Sigmoid colon (tissue), 7 donors: ENCODE results near the gene CUX1. TPM values are rescaled to one million over a fixed set of nuclear protein-coding genes. Genes with fewer than 3 reads are reported as not detected.

ENCODE experiments used
- DNase-seq: peaks from one replicate; pipeline ENCODE4 v3.0.0-alpha.2; 2019
- H3K27ac ChIP-seq, 4 donors: fragments of 200-600 bp; sonication (generic); one replicate each; pipeline ENCODE4 v1.5.1; 2016 to 2019; ENCODE audit warnings: mild to moderate bottlenecking in 1 of 4
- H3K27me3 ChIP-seq, 3 donors: fragments of 200-600 bp; sonication (generic); one replicate each; pipeline ENCODE4 v1.5.1; 2019; ENCODE audit warnings: mild to moderate bottlenecking in 1 of 3
- H3K36me3 ChIP-seq, 4 donors: fragments of 200-600 bp; sonication (generic); one replicate each; pipeline ENCODE4 v1.5.1; 2016 to 2019
- H3K4me1 ChIP-seq, 4 donors: fragments of 200-600 bp; sonication (generic); one replicate each; pipeline ENCODE4 v1.5.1; 2017 to 2019
- H3K4me3 ChIP-seq, 4 donors: fragments of 200-600 bp; sonication (generic); one replicate each; pipeline ENCODE4 v1.5.1; 2017 to 2019; ENCODE audit warnings: mild to moderate bottlenecking in 2 of 4, moderate library complexity in 1 of 4
- H3K9me3 ChIP-seq, 4 donors: fragments of 200-600 bp in 3 of 4; sonication (generic) in 3 of 4; one replicate each; pipeline versions ENCODE4 v1.5.1 to v1.6.1; 2013 to 2019
- EP300 ChIP-seq, 4 donors: sonication (generic); formaldehyde crosslinking; IDR thresholded peaks; one replicate each; pipeline ENCODE4 v1.6.1; 2017; ENCODE audit warnings: antibody characterized with exemption in 4 of 4
- POLR2A ChIP-seq, 2 donors: fragments of 450-650 bp; IDR thresholded peaks; one replicate each; pipeline ENCODE4 v1.6.1; 2016; ENCODE audit warnings: antibody characterized with exemption in 2 of 2, mild to moderate bottlenecking in 2 of 2, moderate library complexity in 2 of 2
- POLR2AphosphoS5 ChIP-seq, 4 donors: sonication (generic); formaldehyde crosslinking; IDR thresholded peaks; one replicate each; pipeline ENCODE4 v1.6.1; 2017; ENCODE audit warnings: antibody characterized with exemption in 4 of 4
- WGBS, 2 donors: extraction: QIAGEN DNeasy Blood & Tissue Kit; methylation state at CpG; one replicate each; pipeline ENCODE4 v1.1.7; 2013; 5-methylcytosine and 5-hydroxymethylcytosine counted together
- intact Hi-C: fragments of 100-400 bp; cut with DNase I; formaldehyde crosslinking; loops from one replicate; pipeline ENCODE4 v1.15.1; 2023
- polyA plus RNA-seq, 3 donors: library from polyadenylated mRNA; stranded (reverse); fragments of 200-250 nt; gene quantifications; one replicate each; pipeline ENCODE4 v1.2.3, GENCODE V29; 2013
- total RNA-seq, 4 donors: library from RNA; depleted of rRNA; stranded (reverse); fragments of >200 nt; gene quantifications; one replicate each; pipeline ENCODE4 v1.1.0, GENCODE V29; 2016
- TF ChIP-seq, protein P1 (sequence below), 4 experiments: fragments of 450-650 bp in 3 of 4; fragments of 200-600 bp in 1 of 4; IDR thresholded peaks; one replicate each; pipeline ENCODE4 v1.5.1; 2016 to 2019; ENCODE audit warnings: antibody characterized with exemption in 4 of 4, mild to moderate bottlenecking in 3 of 4, moderate library complexity in 2 of 4
- donor health status: healthy with polysubstance abuse.
- donor health status: Bipolar disorder and iron deficiency.
- donor health status: healthy.

Gene CUX1
- total and polyA plus RNA-seq, 7 donors = 46.7 to 127 (median 49.9) TPM

DNA sequence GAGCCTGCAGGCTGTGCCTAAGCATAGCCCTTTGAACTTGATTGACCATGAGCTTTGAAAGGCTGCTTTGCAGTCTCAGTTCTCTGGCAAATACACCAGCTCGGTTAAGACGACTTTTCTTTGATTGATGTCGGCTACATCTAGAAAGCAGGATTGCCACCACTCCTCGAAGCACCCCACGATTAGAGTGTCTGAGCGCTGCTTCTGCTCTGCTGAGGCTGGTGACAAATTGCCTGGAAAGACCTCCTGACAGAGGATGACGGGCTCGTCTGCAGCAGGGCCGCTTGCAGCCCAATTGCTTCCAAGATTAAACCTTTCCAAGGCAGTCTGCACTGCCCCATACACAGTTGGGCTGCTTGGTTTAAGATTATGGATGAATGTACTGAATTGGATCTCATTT, 182.0 kb downstream of the CUX1 start:
- Histone ChIP-seq H3K4me1 (peaks cover 0 to 27% (median 9%) of the 10 kb centered on the region in 4 donors), H3K9me3 (no peaks in the 10 kb centered on the region), H3K27ac (no peak overlapping the region), H3K27me3 (no peaks in the 10 kb centered on the region), H3K36me3 (no peaks in the 10 kb centered on the region), H3K4me3 (no peak overlapping the region)
- no peak for DNase-seq
- WGBS, 2 donors = 84 to 94% methylated on average over 9 of the region's 9 CpGs
- intact Hi-C loops = no loop called here
- TF ChIP-seq POLR2A (IDR thresholded peaks at IDR 0.05) (no peak), POLR2AphosphoS5 (IDR thresholded peaks at IDR 0.05) (no peak), EP300 (IDR thresholded peaks at IDR 0.05) (no peak)
- TF ChIP-seq, protein P1, sequence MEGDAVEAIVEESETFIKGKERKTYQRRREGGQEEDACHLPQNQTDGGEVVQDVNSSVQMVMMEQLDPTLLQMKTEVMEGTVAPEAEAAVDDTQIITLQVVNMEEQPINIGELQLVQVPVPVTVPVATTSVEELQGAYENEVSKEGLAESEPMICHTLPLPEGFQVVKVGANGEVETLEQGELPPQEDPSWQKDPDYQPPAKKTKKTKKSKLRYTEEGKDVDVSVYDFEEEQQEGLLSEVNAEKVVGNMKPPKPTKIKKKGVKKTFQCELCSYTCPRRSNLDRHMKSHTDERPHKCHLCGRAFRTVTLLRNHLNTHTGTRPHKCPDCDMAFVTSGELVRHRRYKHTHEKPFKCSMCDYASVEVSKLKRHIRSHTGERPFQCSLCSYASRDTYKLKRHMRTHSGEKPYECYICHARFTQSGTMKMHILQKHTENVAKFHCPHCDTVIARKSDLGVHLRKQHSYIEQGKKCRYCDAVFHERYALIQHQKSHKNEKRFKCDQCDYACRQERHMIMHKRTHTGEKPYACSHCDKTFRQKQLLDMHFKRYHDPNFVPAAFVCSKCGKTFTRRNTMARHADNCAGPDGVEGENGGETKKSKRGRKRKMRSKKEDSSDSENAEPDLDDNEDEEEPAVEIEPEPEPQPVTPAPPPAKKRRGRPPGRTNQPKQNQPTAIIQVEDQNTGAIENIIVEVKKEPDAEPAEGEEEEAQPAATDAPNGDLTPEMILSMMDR (IDR thresholded peaks at IDR 0.05) = no peak

DNA sequence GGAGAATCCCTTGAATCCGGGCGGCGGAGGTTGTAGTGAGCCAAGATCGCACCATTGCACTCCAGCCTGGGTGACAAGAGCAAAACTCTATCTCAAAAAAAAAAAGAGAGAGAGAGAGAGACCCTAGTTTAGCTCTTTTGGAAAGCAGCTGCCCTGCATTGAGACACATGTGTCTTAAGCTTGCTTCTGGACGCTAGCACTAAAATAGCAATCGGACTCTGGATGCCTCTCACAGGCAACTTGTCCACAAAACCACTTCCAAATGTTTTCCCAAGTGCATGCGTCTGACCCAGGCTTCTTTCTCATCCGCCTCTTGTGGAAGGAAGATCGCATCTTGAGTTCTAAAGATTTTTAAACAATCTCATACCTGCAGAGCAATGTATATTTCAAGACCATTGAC, 182.7 kb downstream of the CUX1 start:
- Histone ChIP-seq H3K36me3 (no peaks in the 10 kb centered on the region), H3K4me1 (peaks cover 0 to 32% (median 12%) of the 10 kb centered on the region in 4 donors), H3K9me3 (no peaks in the 10 kb centered on the region), H3K27ac (no peak overlapping the region), H3K4me3 (no peak overlapping the region), H3K27me3 (no peaks in the 10 kb centered on the region)
- DNase-seq = no peak
- WGBS, 2 donors = 88 to 89% methylated on average over 9 of the region's 9 CpGs
- intact Hi-C loops = no loop called here
- TF ChIP-seq POLR2A (IDR thresholded peaks at IDR 0.05) = no peak
- no peak for TF ChIP-seq POLR2AphosphoS5 (IDR thresholded peaks at IDR 0.05)
- TF ChIP-seq EP300 (IDR thresholded peaks at IDR 0.05) = no peak
- TF ChIP-seq, protein P1 (IDR thresholded peaks at IDR 0.05) = no peak

DNA sequence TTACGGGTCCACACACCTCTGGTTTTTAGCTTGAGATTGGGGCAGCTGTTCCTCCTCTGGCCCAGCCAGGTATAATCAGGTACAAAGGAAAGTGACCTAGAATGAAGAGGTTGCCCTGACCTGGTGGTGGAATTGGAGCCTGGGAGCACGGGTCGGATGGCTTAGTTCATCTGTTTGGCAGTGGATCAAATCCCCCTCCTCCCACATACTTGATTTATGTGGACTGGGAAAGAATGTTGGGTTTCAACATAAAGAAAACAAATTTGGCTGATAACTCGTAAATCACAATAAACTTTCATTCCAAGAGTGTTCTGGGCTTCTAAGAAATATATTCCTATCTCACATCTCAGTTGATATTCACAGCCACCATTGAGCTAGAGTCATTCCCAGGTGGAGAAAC, 186.8 kb downstream of the CUX1 start:
- intact Hi-C loops = no loop called here
- H3K27ac ChIP-seq = no peak overlapping the region
- no peaks in the 10 kb centered on the region for H3K9me3 ChIP-seq
- H3K36me3 ChIP-seq = no peaks in the 10 kb centered on the region
- 67 to 76% methylated on average over 4 of the region's 4 CpGs for WGBS, 2 donors
- H3K4me1 ChIP-seq = peaks cover 0 to 23% (median 7%) of the 10 kb centered on the region in 4 donors
- TF ChIP-seq EP300 (IDR thresholded peaks at IDR 0.05) = no peak
- no peak for TF ChIP-seq POLR2AphosphoS5 (IDR thresholded peaks at IDR 0.05)
- TF ChIP-seq, protein P1 (IDR thresholded peaks at IDR 0.05) = no peak
- no peak for TF ChIP-seq POLR2A (IDR thresholded peaks at IDR 0.05)
- H3K4me3 ChIP-seq = no peak overlapping the region
- no peak for DNase-seq
- H3K27me3 ChIP-seq = no peaks in the 10 kb centered on the region

DNA sequence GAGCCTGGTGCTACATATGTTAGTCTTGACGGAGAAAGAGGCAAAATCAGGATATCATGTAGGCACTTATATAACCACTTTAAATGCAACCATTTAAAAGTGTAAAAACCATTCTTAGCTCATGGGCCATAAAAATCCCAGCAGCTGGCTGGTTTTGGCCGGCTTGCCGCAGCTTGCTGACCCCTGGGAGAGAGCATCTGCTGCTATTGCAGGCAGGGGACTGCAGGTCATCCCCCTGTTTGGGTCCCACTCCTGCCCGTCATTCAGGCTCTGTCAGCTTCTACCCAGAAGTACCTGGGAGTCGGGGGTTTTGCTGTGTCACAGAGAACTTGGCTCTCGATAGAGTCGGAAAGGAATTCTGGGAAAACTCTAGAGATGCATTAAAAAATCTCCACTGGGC, 187.4 kb downstream of the CUX1 start:
- Histone ChIP-seq H3K27ac (no peak overlapping the region), H3K4me3 (no peak overlapping the region), H3K27me3 (no peaks in the 10 kb centered on the region), H3K4me1 (peaks cover 0 to 29% (median 14%) of the 10 kb centered on the region in 4 donors), H3K9me3 (no peaks in the 10 kb centered on the region), H3K36me3 (no peaks in the 10 kb centered on the region)
- TF ChIP-seq, protein P1 (IDR thresholded peaks at IDR 0.05) = no peak
- TF ChIP-seq POLR2AphosphoS5 (IDR thresholded peaks at IDR 0.05) = no peak
- TF ChIP-seq EP300 (IDR thresholded peaks at IDR 0.05) = no peak
- no peak for TF ChIP-seq POLR2A (IDR thresholded peaks at IDR 0.05)
- WGBS, 2 donors = 83 to 87% methylated on average over 7 of the region's 7 CpGs
- intact Hi-C loops = no loop called here
- DNase-seq = no peak

DNA sequence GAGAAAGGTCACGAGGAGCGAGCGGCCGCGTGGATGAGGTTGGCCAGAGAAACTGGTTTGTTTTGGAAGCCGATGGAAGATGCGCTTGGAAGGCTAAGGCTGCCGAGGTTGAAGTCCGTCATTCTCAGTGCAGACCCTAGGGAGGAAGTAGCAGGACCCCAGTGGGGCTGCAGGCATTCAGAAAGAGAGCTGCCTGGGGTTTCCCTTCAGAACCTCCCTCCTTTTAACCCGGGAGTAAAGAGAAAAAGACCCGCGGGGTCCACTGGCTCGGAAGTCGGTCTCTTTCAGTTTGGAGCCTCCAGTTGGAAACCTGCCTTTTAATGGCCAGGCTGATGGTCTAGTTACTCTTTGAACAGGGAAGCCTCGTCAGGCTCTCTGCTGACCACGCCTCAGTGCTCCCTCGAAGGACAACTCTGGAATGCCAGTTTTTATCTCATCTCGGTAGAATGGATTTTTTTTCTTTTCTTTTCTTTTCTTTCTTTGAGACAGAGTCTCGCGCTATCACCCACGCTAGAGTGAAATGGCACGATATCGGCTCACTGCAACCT, 188.6 kb downstream of the CUX1 start:
- Histone ChIP-seq H3K36me3 (no peaks in the 10 kb centered on the region), H3K4me1 (peaks cover 0 to 33% (median 15%) of the 10 kb centered on the region in 4 donors), H3K27me3 (no peaks in the 10 kb centered on the region), H3K9me3 (no peaks in the 10 kb centered on the region), H3K27ac (no peak overlapping the region), H3K4me3 (no peak overlapping the region)
- DNase-seq = no peak
- TF ChIP-seq, protein P1 (IDR thresholded peaks at IDR 0.05) = no peak
- TF ChIP-seq POLR2AphosphoS5 (IDR thresholded peaks at IDR 0.05) (no peak), POLR2A (IDR thresholded peaks at IDR 0.05) (no peak), EP300 (IDR thresholded peaks at IDR 0.05) (no peak)
- intact Hi-C loops = no loop called here
- 93% methylated on average over 23 of the region's 23 CpGs for WGBS, 2 donors
